ENCODE measurements around the gene NPL.

Gene NPL

GRCh38 chr1:182770232-182770631, 19.3 kb upstream of the NPL start:
- Histone ChIP-seq H3F3A (ENCODE audit: insufficient read depth) (no peaks in the 10 kb centered on the region), H3K36me3 (ENCODE audit: low read length) (no peaks in the 10 kb centered on the region), H3K4me2 (ENCODE audit: low read depth, low read length, poor library complexity, severe bottlenecking) (no peak overlapping the region), H3K79me2 (ENCODE audit: insufficient read depth, low read length) (no peaks in the 10 kb centered on the region), H4K20me1 (ENCODE audit: low read depth, low read length) (no peaks in the 10 kb centered on the region), H3K9ac (ENCODE audit: low read length) (no peak overlapping the region), H3K9me3 (ENCODE audit: insufficient read depth, low read length) (no peaks in the 10 kb centered on the region), H3K27ac (ENCODE audit: low read depth, low read length) (no peak overlapping the region), H3K27me3 (ENCODE audit: low read length) (no peaks in the 10 kb centered on the region), H2AFZ (ENCODE audit: low read depth, low read length, severe bottlenecking) (no peak overlapping the region), H3K4me3 (ENCODE audit: insufficient read depth, low read length, poor library complexity, severe bottlenecking) (no peak overlapping the region), H3K9me2 (replicated peaks; ENCODE audit: insufficient read depth, low read length) (no peaks in the 10 kb centered on the region)
- TF ChIP-seq CTCF (IDR thresholded peaks at IDR 0.05; ENCODE audit: insufficient read depth, low read length, poor library complexity, severe bottlenecking) = no peak
- TF ChIP-seq EZH2phosphoT487 (conservative IDR thresholded peaks at IDR 0.05; ENCODE audit: low read length) = no peak

GRCh38 chr1:182771187-182771984, 18.2 kb upstream of the NPL start:
- Histone ChIP-seq H3K27ac (ENCODE audit: low read depth, low read length) (no peak overlapping the region), H3K79me2 (ENCODE audit: insufficient read depth, low read length) (no peaks in the 10 kb centered on the region), H3K9me2 (replicated peaks; ENCODE audit: insufficient read depth, low read length) (no peaks in the 10 kb centered on the region), H3F3A (ENCODE audit: insufficient read depth) (no peaks in the 10 kb centered on the region), H4K20me1 (ENCODE audit: low read depth, low read length) (no peaks in the 10 kb centered on the region), H2AFZ (ENCODE audit: low read depth, low read length, severe bottlenecking) (no peak overlapping the region), H3K9me3 (ENCODE audit: insufficient read depth, low read length) (no peaks in the 10 kb centered on the region), H3K27me3 (ENCODE audit: low read length) (no peaks in the 10 kb centered on the region), H3K4me2 (ENCODE audit: low read depth, low read length, poor library complexity, severe bottlenecking) (no peak overlapping the region), H3K4me3 (ENCODE audit: insufficient read depth, low read length, poor library complexity, severe bottlenecking) (no peak overlapping the region), H3K9ac (ENCODE audit: low read length) (no peak overlapping the region), H3K36me3 (ENCODE audit: low read length) (no peaks in the 10 kb centered on the region)
- no peak for TF ChIP-seq CTCF (IDR thresholded peaks at IDR 0.05; ENCODE audit: insufficient read depth, low read length, poor library complexity, severe bottlenecking)

- H3K9me2 ChIP-seq (replicated peaks; ENCODE audit: insufficient read depth, low read length) = no peaks in the 10 kb centered on the region
- no peaks in the 10 kb centered on the region for H3K9me3 ChIP-seq (ENCODE audit: insufficient read depth, low read length)
- H3K27ac ChIP-seq (ENCODE audit: low read depth, low read length) = no peak overlapping the region
- H3K27me3 ChIP-seq (ENCODE audit: low read length) = no peaks in the 10 kb centered on the region
- no peaks in the 10 kb centered on the region for H3F3A ChIP-seq (ENCODE audit: insufficient read depth)
- no peaks in the 10 kb centered on the region for H4K20me1 ChIP-seq (ENCODE audit: low read depth, low read length)
- no peak overlapping the region for H2AFZ ChIP-seq (ENCODE audit: low read depth, low read length, severe bottlenecking)
- no peak overlapping the region for H3K4me2 ChIP-seq (ENCODE audit: low read depth, low read length, poor library complexity, severe bottlenecking)
- no peaks in the 10 kb centered on the region for H3K79me2 ChIP-seq (ENCODE audit: insufficient read depth, low read length)
- TF ChIP-seq CTCF (IDR thresholded peaks at IDR 0.05; ENCODE audit: insufficient read depth, low read length, poor library complexity, severe bottlenecking) (no peak), EZH2phosphoT487 (conservative IDR thresholded peaks at IDR 0.05; ENCODE audit: low read length) (no peak)
- no peak overlapping the region for H3K9ac ChIP-seq (ENCODE audit: low read length)
- no peaks in the 10 kb centered on the region for H3K36me3 ChIP-seq (ENCODE audit: low read length)
- H3K4me3 ChIP-seq (ENCODE audit: insufficient read depth, low read length, poor library complexity, severe bottlenecking) = no peak overlapping the region
Observed at GRCh38 chr1:182777386-182777785, 12.2 kb upstream of the NPL start.

Data from SU-DHL-6 (cell line).